NB4 (cell line): ENCODE measurements around the gene RPS16.
A peak's percentile ranks its signal among the peaks of the same experiment; 100 is the strongest.

Source experiments
- DNase-seq: peaks from one replicate; pipeline ENCODE4 v3.0.0; 2010; ENCODE audit warnings: low read depth
- H3K4me3 ChIP-seq: one replicate; pipeline ENCODE4 v1.5.1; 2011; ENCODE audit warnings: mild to moderate bottlenecking, low read depth, low read length, moderate library complexity
- MYC ChIP-seq: IDR thresholded peaks from 2 replicates; pipeline ENCODE4 v1.6.1; 2011; ENCODE audit warnings: low read depth, low read length
- POLR2A ChIP-seq: IDR thresholded peaks from 2 replicates; pipeline ENCODE4 v1.6.1; 2011; ENCODE audit warnings: mild to moderate bottlenecking; ENCODE audit not compliant: insufficient read length; ENCODE audit errors: extremely low read depth
- TF ChIP-seq, protein P1 (sequence below): IDR thresholded peaks from 2 replicates; pipeline ENCODE4 v1.6.1; 2011; ENCODE audit warnings: low read depth, low read length
- TF ChIP-seq, protein P2 (sequence below): IDR thresholded peaks from one replicate; pipeline ENCODE4 v1.5.1; 2012; ENCODE audit warnings: low read depth, low read length

The RPS16 gene

DNA sequence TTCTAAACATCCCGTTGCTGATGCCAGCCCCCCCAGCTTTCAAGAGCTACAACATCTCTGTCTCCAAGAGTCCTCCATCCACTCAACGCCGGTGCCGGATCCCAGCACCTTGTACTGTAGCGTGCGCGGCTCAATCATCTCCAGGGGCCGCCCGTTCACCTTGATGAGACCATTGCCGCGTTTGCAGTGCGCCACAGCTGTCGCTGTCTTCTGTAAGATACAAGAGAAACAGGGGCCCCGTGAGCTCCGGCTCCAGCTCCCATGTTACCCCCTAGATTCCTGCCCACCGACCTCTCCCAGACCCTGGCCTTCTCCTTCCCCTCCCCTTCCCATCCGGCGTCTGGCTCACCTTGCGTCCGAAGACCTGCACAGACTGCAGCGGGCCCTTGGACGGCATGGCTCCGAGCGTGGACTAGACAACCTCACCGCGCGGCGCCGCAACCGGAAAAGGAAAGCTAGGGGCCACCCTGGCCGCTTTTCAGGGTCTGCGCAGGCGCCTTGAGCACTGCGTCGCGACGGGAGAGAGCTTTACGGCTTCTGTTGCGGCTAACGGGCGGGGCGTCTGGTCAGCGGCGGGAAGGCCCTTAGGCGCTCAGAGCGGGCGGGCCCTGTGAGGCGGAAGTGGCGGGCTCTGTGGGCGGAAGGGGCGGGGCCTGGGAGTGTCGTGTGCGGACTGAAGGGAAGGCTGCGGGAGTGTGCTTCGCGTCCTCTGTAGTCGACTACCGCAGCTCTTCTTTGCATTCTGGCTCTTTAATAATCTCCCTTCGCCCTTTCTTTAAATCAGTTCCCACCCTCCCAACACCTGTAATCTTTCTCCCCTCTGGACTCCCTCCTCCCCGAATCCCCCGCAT lies at the start of gene RPS16:
Gene RPS16 (minus strand): TSS at position 451 of the 851 bp plus-strand sequence. CDS start 54 bp downstream, at position 397.
- peak within 1 kb of the TSS; percentile 96 for H3K4me3 ChIP-seq
- DNase-seq, result peak; percentile 95
- TF ChIP-seq, protein P1, sequence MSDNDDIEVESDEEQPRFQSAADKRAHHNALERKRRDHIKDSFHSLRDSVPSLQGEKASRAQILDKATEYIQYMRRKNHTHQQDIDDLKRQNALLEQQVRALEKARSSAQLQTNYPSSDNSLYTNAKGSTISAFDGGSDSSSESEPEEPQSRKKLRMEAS, result peak; percentile 76
- peak; percentile 84 for TF ChIP-seq MYC
- TF ChIP-seq, protein P2, sequence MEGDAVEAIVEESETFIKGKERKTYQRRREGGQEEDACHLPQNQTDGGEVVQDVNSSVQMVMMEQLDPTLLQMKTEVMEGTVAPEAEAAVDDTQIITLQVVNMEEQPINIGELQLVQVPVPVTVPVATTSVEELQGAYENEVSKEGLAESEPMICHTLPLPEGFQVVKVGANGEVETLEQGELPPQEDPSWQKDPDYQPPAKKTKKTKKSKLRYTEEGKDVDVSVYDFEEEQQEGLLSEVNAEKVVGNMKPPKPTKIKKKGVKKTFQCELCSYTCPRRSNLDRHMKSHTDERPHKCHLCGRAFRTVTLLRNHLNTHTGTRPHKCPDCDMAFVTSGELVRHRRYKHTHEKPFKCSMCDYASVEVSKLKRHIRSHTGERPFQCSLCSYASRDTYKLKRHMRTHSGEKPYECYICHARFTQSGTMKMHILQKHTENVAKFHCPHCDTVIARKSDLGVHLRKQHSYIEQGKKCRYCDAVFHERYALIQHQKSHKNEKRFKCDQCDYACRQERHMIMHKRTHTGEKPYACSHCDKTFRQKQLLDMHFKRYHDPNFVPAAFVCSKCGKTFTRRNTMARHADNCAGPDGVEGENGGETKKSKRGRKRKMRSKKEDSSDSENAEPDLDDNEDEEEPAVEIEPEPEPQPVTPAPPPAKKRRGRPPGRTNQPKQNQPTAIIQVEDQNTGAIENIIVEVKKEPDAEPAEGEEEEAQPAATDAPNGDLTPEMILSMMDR, result no peak
- TF ChIP-seq POLR2A, result peak; percentile 91

DNA sequence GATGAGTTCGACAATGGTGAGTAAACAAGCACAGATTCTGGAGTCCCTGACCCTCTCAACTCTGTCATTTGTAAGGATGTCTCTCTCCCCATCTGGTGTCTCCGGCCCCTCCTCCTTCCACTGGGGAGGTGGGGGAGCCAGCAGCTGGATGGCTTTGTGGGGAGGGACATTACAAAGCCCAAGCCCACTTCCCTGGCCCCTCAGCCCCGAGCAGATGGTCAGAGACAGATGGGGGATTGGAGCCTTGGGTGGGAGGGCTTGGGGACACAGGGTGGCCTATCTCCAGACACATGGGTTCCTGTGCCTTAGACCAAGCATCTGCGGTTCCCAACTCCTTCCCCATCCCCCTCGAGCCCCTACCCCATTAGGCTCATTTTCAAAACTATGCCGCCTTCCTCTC lies 47.4 kb upstream of the RPS16 start:
- DNase-seq, result no peak
- TF ChIP-seq, protein P1, result no peak
- TF ChIP-seq POLR2A, result no peak
- TF ChIP-seq, protein P2, result no peak
- no peak for TF ChIP-seq MYC
- H3K4me3 ChIP-seq, result no peak overlapping the region

DNA sequence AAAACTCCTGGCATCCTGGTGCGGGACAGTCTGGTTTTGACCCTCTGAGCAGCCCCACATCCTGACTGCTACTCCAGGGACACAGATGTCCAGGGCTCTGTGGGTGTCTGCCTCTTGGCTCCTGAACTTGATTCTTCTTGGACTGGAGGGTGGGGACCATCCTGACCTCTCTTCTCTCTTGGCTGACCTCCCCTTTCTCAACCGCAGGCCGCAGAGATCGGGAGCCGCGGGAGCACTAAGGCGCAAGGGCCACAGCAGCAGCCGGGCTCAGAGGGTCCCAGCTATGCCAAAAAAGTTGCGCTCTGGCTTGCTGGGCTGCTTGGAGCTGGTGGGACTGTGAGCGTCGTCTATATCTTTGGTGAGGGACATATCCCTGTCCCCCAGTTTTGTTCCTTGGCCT lies 45.9 kb upstream of the RPS16 start:
- TF ChIP-seq, protein P1, result no peak
- TF ChIP-seq, protein P2, result no peak
- no peak for TF ChIP-seq MYC
- H3K4me3 ChIP-seq, result peak overlapping the region; percentile 89
- DNase-seq, result no peak

DNA sequence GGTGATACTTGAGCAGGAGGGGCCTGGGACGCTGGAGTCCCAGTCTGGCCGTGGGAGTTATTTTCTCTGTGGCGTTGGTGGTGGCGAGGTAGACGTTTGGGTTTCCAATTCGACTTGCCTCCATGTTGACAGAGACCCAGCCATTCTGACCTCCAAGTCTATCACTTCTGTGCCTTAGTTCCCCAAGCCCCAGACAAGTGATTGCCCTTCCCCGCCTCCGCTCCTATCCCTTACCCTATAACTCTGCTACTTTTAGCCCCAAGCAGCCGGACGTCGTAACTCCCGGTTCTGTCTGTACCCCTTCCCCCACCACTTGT lies 45.4 kb upstream of the RPS16 start:
- peak overlapping the region; percentile 89 for H3K4me3 ChIP-seq
- TF ChIP-seq, protein P1, result no peak
- no peak for TF ChIP-seq POLR2A
- no peak for TF ChIP-seq MYC
- TF ChIP-seq, protein P2, result no peak
- peak; percentile 23 for DNase-seq

DNA sequence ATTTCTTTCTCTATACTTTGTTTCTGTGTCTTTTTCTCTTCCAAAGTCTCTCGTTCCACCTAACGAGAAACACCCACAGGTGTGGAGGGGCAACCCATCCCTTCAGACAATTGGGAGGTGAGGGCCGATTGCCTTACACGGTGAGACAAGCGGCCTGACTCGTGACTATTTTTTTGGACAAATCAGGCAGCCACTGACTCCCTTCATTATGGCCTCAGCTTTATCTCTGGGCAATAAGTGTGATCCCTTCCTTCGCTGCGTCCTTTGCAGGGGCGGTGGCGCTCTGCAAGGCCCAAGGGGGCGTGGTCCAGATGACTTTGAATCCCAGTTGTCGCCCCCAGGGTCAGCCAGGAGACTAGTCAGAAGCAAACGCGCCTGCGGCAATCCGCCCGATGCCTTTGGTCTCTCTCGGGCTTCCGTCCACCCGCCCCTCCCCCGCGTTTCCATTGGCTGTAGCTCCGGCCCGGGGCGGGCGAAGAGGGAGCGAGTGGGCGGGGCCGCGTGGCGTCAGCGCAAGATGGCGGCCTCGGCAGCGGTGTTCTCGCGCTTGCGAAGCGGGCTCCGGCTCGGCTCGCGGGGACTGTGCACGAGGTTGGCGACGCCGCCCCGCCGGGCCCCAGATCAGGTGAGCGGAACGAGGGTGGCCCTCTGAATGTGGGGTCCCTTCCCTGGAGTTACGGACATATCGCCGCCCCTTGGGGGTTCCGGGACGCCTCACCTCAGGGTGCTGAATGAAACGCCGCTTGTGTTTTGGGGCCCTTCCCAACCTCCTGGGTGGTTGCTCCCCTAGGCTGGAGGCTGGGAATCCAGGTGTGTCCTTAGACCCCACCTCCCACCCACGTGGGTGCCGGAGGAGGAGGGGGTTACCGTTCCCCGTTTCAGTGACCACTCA lies 44.8 kb upstream of the RPS16 start, which contains the start of gene TIMM50:
Gene TIMM50 (plus strand): TSS at position 502 of the 892 bp plus-strand sequence. CDS start 16 bp downstream, at position 518.
- H3K4me3 ChIP-seq, result peak within 1 kb of the TSS; percentile 89
- TF ChIP-seq MYC (peak; percentile 62; the same call in 1 of the 2 replicates), POLR2A (peak; percentile 68)
- TF ChIP-seq, protein P2, result no peak
- TF ChIP-seq, protein P1, result peak; percentile 73
- peak; percentile 94 for DNase-seq
